ENCODE measurements around the gene ERG. TPM values are rescaled to one million over a fixed set of nuclear protein-coding genes. Genes with fewer than 3 reads are reported as not detected.

The ERG gene
- total RNA-seq, 1 experiment from 2014 or later = not detected

GRCh38 chr21:38454702-38455101 lies 43.6 kb downstream of the ERG start:
- no peak for DNase-seq (ENCODE audit: low read depth)
- in situ Hi-C loops (cut with HindIII; ENCODE audit: low pct_unique_long_range_greater_than_20kb, low sequenced_read_pairs) = no loop called here

- in situ Hi-C loops (cut with HindIII; ENCODE audit: low pct_unique_long_range_greater_than_20kb, low sequenced_read_pairs) = no loop called here
- no peak for DNase-seq (ENCODE audit: low read depth)
Observed at GRCh38 chr21:38454161-38454560, 44.1 kb downstream of the ERG start.

- no peak for DNase-seq (ENCODE audit: low read depth)
- in situ Hi-C loops (cut with HindIII; ENCODE audit: low pct_unique_long_range_greater_than_20kb, low sequenced_read_pairs) = no loop called here
Observed at GRCh38 chr21:38448671-38449385, 49.4 kb downstream of the ERG start.

- DNase-seq (ENCODE audit: low read depth) = no peak
- in situ Hi-C loops (cut with HindIII; ENCODE audit: low pct_unique_long_range_greater_than_20kb, low sequenced_read_pairs) = no loop called here
Observed at GRCh38 chr21:38447611-38448010, 50.7 kb downstream of the ERG start.

GRCh38 chr21:38444691-38445090 lies 53.6 kb downstream of the ERG start:
- in situ Hi-C loops (cut with HindIII; ENCODE audit: low pct_unique_long_range_greater_than_20kb, low sequenced_read_pairs) = no loop called here
- no peak for DNase-seq (ENCODE audit: low read depth)

DNA sequence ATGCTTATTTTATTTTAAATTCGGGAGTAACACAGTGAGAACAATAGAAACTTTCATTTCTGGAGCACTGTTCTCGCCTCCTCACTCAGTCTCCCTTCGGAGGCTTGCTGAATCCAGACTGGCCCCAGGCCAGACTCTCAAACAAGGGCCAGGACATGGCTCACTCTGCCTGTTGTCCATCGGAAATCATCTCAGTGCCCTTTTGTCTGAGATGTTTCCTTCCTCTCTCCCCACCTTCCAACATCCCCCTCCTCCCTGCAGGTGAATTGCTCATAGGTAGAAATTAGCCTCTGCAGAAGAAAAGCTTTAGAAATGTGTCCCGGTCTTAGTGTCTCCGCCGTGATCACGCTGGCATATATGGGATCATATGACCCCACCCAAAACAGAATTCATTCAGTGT lies 55.2 kb downstream of the ERG start:
- in situ Hi-C loops (cut with HindIII; ENCODE audit: low pct_unique_long_range_greater_than_20kb, low sequenced_read_pairs) = no loop called here

GRCh38 chr21:38441153-38441552 lies 57.1 kb downstream of the ERG start:
- DNase-seq (ENCODE audit: low read depth) = no peak
- in situ Hi-C loops (cut with HindIII; ENCODE audit: low pct_unique_long_range_greater_than_20kb, low sequenced_read_pairs) = no loop called here

More for the DNA sequence above, 55.2 kb downstream of the ERG start:
- no peak for DNase-seq (ENCODE audit: low read depth)

- peak; percentile 93 for DNase-seq (ENCODE audit: low read depth)
- in situ Hi-C loops (cut with HindIII; ENCODE audit: low pct_unique_long_range_greater_than_20kb, low sequenced_read_pairs) = no loop called here
Observed at GRCh38 chr21:38440746-38441145, 57.5 kb downstream of the ERG start.

DNA sequence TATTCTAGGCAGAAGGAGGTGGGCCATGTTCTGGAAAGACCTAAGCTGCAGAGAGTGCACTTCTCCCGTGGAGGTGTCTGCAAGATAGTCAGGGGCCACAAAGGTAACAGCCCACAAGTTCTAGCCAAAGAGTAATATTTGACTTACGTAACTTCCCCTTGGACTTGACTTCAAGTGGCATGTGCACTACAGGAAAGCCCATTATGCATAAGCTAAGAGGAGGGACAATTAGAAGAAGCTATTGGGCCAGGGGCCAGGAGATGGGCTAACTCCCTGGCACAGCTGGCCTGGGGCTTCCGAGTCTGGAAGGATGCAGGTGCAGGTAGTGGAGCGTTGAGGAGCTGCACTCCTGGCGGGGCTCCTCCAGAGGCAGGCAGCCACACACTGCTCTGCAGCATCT lies 58.3 kb downstream of the ERG start:
- no peak for DNase-seq (ENCODE audit: low read depth)
- in situ Hi-C loops (cut with HindIII; ENCODE audit: low pct_unique_long_range_greater_than_20kb, low sequenced_read_pairs) = no loop called here

DNA sequence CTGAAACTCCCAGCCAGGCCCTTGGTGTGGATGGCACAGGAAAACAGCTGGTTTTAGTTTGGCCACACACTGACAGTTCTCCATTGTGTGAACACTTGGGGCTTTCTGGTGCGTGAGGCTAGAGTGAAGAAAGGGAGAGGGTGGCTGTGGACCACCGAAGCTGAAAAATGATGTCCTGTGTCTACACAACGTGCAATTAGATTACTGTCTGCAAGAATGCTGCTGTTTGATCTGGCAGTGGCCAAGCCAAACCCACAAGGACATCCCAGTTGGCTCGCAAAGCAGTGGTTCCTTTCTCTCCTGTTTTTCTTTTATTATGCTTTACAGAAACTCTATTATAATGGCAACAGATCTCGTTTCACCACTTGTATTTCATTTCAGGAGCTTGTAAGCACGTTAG lies 58.9 kb downstream of the ERG start:
- in situ Hi-C loops (cut with HindIII; ENCODE audit: low pct_unique_long_range_greater_than_20kb, low sequenced_read_pairs) = no loop called here
- peak; percentile 4 for DNase-seq (ENCODE audit: low read depth)

GRCh38 chr21:38438462-38438893 lies 59.8 kb downstream of the ERG start:
- DNase-seq (ENCODE audit: low read depth) = peak; percentile 86
- in situ Hi-C loops (cut with HindIII; ENCODE audit: low pct_unique_long_range_greater_than_20kb, low sequenced_read_pairs) = no loop called here

GRCh38 chr21:38436341-38436740 lies 61.9 kb downstream of the ERG start:
- in situ Hi-C loops (cut with HindIII; ENCODE audit: low pct_unique_long_range_greater_than_20kb, low sequenced_read_pairs) = no loop called here
- DNase-seq (ENCODE audit: low read depth) = no peak

GRCh38 chr21:38434913-38435533 lies 63.3 kb downstream of the ERG start:
- peak; percentile 35 for DNase-seq (ENCODE audit: low read depth)
- in situ Hi-C loops (cut with HindIII; ENCODE audit: low pct_unique_long_range_greater_than_20kb, low sequenced_read_pairs) = no loop called here

- in situ Hi-C loops (cut with HindIII; ENCODE audit: low pct_unique_long_range_greater_than_20kb, low sequenced_read_pairs) = no loop called here
Observed at GRCh38 chr21:38433471-38433870, 64.8 kb downstream of the ERG start.

DNA sequence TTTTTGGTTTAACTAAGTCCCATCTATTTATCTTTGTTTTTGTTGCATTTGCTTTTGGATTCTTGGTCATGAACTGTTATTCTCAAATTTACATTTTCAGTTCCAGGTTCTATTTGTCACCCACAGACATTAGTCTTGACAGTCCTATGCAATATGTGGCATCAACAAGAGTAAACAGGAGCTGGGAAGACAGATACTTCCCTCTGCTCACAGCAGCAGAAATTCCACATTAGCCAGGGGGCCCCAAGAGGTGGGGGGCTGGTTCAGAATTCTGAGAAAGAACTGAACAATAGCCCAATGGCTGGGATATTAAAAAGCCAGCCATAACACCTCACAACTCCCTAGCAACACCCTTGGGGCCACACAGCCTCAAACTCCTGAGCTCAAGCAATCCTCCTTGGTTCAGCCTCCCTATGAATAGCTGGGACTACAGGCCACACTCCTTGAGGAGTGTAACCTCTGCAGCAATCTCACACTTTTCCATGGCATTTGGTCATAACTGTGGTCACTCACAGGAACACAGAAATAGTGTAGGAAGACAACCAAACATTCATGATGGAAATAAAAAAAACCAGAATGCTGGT lies 67.8 kb downstream of the ERG start:
- in situ Hi-C loops (cut with HindIII; ENCODE audit: low pct_unique_long_range_greater_than_20kb, low sequenced_read_pairs) = no loop called here
- DNase-seq (ENCODE audit: low read depth) = no peak

More at GRCh38 chr21:38433471-38433870, 64.8 kb downstream of the ERG start:
- no peak for DNase-seq (ENCODE audit: low read depth)

DNA sequence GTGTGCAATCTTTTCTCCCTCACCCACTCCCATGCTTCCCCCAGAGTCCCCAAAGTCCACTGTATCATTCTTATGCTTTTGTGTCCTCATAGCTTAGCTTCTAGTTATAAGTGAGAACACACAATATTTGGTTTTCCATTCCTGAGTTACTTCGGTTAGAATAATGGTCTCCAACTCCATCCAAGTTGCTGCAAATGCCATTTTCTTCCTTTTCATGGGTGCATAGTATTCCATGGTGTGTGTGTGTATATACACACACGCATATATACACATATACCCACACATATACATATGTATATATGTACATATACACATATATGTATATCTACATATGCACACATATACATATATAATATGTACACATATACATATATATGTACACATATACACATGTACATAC lies 69.3 kb downstream of the ERG start:
- in situ Hi-C loops (cut with HindIII; ENCODE audit: low pct_unique_long_range_greater_than_20kb, low sequenced_read_pairs) = no loop called here
- DNase-seq (ENCODE audit: low read depth) = no peak

GRCh38 chr21:38428211-38428610 lies 70.1 kb downstream of the ERG start:
- DNase-seq (ENCODE audit: low read depth) = no peak
- in situ Hi-C loops (cut with HindIII; ENCODE audit: low pct_unique_long_range_greater_than_20kb, low sequenced_read_pairs) = no loop called here

DNA sequence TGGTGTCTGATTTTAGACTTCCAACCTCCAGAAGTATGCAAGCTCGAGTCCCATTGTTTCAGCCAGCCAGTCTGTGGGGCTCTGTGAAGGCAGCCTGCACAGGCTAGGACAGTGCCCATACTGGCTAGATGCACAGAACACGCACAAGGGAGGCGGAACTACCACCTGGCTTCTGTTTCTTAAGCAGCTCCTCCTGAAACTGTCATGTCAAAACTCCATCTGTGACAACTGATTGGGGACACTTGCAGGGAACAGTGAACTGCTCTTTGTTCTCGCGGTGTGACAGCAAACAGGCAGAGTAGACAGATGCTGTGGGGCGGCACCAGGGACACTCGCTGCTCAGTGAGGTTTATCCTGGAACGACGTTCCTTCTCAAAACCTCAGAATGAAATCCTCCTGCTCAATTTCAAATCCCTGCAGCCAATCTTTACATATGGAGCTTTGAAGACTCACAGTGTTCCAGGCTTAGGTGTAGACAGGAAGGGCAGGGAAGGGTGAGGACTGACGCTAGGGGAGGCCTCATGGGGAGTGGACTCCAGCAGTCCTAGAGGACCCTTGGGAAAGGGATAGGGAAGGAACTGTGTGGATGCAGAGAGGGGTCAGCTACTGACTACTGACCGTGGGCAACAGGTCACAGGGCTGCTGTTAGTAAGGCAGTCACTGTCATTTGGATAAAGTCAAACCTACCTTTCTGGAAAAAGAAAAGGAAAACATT lies 73.8 kb downstream of the ERG start:
- no peak for DNase-seq (ENCODE audit: low read depth)
- in situ Hi-C loops (cut with HindIII; ENCODE audit: low pct_unique_long_range_greater_than_20kb, low sequenced_read_pairs) = no loop called here

GRCh38 chr21:38422082-38422481 lies 76.2 kb downstream of the ERG start:
- DNase-seq (ENCODE audit: low read depth) = no peak
- in situ Hi-C loops (cut with HindIII; ENCODE audit: low pct_unique_long_range_greater_than_20kb, low sequenced_read_pairs) = no loop called here

Data from Caki2 (cell line).